Skeletal muscle tissue (tissue), 4 donors: ENCODE measurements around the gene RYR2. TPM values are rescaled to one million over a fixed set of nuclear protein-coding genes. Genes with fewer than 3 reads are reported as not detected.

ENCODE experiments used
- H3K27ac ChIP-seq: one replicate; pipeline ENCODE4 v1.7.0; 2013; ENCODE audit warnings: mild to moderate bottlenecking, low read depth, low read length, inconsistent platforms
- H3K27me3 ChIP-seq, 3 donors: one replicate each; pipeline ENCODE4 v1.7.0; 2013; ENCODE audit warnings: low read length in 3 of 3; ENCODE audit not compliant: control insufficient read depth in 3 of 3, insufficient read depth in 3 of 3
- H3K36me3 ChIP-seq, 3 donors: one replicate each; pipeline ENCODE4 v1.7.0; 2013; ENCODE audit warnings: low read length in 3 of 3; ENCODE audit not compliant: control insufficient read depth in 3 of 3, insufficient read depth in 3 of 3
- H3K4me1 ChIP-seq, 3 donors: one replicate each; pipeline ENCODE4 v1.7.0; 2013; ENCODE audit warnings: low read length in 3 of 3, mild to moderate bottlenecking in 3 of 3; ENCODE audit not compliant: control insufficient read depth in 3 of 3, insufficient read depth in 3 of 3
- H3K4me3 ChIP-seq, 3 donors: one replicate each; pipeline ENCODE4 v1.7.0; 2013; ENCODE audit warnings: low read length in 3 of 3
- H3K9ac ChIP-seq, 3 donors: one replicate each; pipeline ENCODE4 v1.7.0; 2013; ENCODE audit warnings: low read length in 3 of 3, mild to moderate bottlenecking in 3 of 3, moderate library complexity in 2 of 3, low read depth in 1 of 3
- H3K9me3 ChIP-seq, 3 donors: one replicate each; pipeline ENCODE4 v1.7.0; 2013; ENCODE audit warnings: low read length in 3 of 3; ENCODE audit not compliant: control insufficient read depth in 3 of 3
- total RNA-seq: library from RNA; depleted of rRNA; stranded (reverse); fragments of >200 nt; gene quantifications from one replicate; pipeline ENCODE4 v1.2.3, GENCODE V29; 2014
- donor health status: Osteomylitis.

Gene RYR2
- total RNA-seq, 1 donor from 2014 or later = 5.7 TPM

DNA sequence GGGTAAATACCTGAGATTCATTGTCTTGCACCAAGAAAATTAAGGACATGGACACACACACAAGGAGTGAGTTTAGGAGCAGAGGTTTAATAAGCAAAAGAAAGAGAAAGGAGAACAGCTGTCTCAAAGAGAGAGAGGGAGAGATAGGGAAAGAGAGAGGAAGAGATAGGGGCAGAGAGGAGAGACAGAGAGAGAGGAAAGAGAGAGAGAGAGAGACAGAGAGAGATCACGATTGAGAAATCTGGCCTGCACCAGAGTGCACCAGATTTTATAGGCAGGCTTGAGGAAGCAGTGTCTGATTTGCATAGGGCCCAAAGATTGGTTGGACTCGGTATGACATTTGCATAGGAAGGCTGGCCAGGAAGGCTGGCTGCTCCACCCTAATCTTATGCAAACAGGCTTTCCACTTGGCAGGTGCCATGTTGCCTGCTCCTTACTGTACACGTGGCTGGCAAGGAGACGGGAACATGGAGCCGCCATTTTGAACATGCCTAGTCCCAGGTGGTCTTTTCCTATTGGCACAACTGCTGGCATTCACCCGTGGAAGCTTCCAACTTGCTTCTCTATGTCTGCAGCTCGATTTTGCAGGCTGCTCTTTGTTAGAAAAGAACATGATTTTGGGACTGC lies 428.8 kb downstream of the RYR2 start:
- no peak overlapping the region for H3K4me3 ChIP-seq
- H3K9ac ChIP-seq = no peak overlapping the region
- H3K9me3 ChIP-seq = no peaks in the 10 kb centered on the region
- H3K27me3 ChIP-seq = no peaks in the 10 kb centered on the region
- no peaks in the 10 kb centered on the region for H3K36me3 ChIP-seq
- H3K27ac ChIP-seq = no peak overlapping the region
- H3K4me1 ChIP-seq = no peaks in the 10 kb centered on the region

DNA sequence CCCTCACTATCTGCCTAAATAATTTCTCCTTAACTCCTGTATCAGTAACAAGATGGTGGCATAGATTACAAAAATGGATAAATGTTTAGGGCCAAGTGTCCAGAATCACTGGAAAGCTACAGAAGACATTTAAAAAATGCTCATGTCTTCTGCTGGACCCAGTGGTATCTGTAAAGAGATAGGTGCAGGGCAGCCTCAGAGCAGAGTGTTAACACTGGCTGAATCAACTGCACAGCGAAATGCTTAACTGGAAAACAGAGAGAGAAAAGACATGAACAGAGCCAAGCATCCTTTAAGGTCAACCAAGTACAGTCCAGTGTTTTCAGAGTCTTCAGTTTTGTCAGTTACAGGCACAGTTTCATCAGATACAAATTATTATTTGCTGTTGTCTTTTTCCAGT lies 429.4 kb downstream of the RYR2 start:
- no peaks in the 10 kb centered on the region for H3K27me3 ChIP-seq
- H3K4me1 ChIP-seq = no peaks in the 10 kb centered on the region
- no peak overlapping the region for H3K27ac ChIP-seq
- no peaks in the 10 kb centered on the region for H3K36me3 ChIP-seq
- no peaks in the 10 kb centered on the region for H3K9me3 ChIP-seq
- no peak overlapping the region for H3K9ac ChIP-seq
- no peak overlapping the region for H3K4me3 ChIP-seq

DNA sequence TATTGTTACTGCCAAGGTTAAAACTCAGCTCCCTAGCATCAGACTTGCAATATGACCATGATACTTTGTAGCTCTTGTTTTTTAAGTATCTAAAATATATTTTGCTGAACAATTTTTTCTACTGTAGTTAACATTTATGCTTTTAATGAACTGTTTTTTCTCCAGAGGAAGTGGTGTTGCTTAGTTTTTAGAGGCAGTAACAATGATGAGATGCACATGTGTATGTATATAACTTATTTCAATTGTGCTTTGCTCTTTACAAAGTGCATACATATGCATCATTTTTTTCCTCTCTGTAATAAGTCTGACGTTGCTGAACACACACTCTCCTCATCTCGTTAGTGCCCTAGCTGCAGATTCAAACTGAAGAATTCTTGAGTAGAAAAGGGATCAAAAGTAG lies 430.0 kb downstream of the RYR2 start:
- no peak overlapping the region for H3K4me3 ChIP-seq
- no peaks in the 10 kb centered on the region for H3K36me3 ChIP-seq
- H3K4me1 ChIP-seq = no peaks in the 10 kb centered on the region
- no peaks in the 10 kb centered on the region for H3K27me3 ChIP-seq
- H3K9me3 ChIP-seq = no peaks in the 10 kb centered on the region
- H3K9ac ChIP-seq = no peak overlapping the region
- H3K27ac ChIP-seq = no peak overlapping the region

DNA sequence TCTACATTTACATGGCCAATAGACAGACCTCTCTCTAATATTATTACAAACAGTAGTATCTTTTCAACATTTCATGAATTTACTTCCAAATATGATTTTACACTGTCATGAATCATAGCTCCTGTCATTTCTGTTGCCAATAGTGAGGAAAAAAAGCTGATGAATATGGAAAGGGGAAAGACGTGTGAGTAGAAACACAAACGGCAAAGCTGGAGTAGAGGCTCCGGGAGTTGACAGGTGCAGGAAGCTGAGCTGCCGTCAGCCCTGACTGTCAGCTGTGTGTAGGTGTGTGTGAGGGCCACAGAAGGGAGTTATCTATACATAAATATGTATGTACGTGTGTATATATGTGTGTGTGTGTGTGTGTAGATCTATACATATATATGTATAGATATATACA lies 431.9 kb downstream of the RYR2 start:
- Histone ChIP-seq H3K4me3 (no peak overlapping the region), H3K27me3 (no peaks in the 10 kb centered on the region), H3K9ac (no peak overlapping the region), H3K36me3 (no peaks in the 10 kb centered on the region), H3K27ac (no peak overlapping the region), H3K9me3 (no peaks in the 10 kb centered on the region), H3K4me1 (no peaks in the 10 kb centered on the region)

DNA sequence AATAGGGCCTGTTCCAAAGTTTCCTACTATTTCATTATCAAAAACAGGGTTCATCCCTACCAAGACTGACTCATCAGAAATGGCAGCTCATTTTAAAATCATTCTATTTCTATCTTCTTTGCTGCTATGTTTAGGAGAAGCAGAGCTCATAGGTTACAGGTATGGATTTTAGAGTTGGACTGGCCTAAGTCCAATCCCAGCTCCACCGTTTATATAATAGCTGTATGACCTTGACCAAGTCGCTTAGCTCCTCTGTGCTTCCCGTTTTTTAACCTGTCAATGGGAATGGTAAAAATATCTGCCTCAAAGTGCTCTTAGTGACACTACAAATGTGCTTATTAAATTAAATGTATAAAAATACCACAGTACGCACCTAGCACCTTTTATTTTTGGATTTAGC lies 436.1 kb downstream of the RYR2 start:
- no peak overlapping the region for H3K9ac ChIP-seq
- H3K36me3 ChIP-seq = no peaks in the 10 kb centered on the region
- no peaks in the 10 kb centered on the region for H3K9me3 ChIP-seq
- H3K4me3 ChIP-seq = no peak overlapping the region
- H3K27ac ChIP-seq = no peak overlapping the region
- no peaks in the 10 kb centered on the region for H3K27me3 ChIP-seq
- no peaks in the 10 kb centered on the region for H3K4me1 ChIP-seq

DNA sequence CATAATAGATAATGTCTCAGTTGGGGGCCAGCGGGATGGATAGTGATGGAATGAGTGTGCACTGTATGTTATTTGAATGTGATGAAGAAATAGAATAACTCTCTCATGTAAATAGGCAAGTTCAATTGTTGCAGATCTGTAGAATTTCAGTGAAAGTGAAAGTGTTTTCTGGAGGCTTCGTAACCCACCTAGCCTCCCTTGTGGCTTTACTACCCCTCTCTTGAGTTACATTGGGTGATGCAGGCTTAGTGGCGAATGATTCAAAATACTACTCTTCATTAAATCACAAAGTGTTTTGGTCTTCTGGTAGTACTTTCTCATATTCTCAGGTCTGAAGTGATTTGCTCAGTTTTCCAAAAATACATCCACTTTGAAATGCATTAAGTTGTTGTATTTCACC lies 436.9 kb downstream of the RYR2 start:
- Histone ChIP-seq H3K4me1 (no peaks in the 10 kb centered on the region), H3K27ac (no peak overlapping the region), H3K9ac (no peak overlapping the region), H3K4me3 (no peak overlapping the region), H3K36me3 (no peaks in the 10 kb centered on the region), H3K9me3 (no peaks in the 10 kb centered on the region), H3K27me3 (no peaks in the 10 kb centered on the region)

DNA sequence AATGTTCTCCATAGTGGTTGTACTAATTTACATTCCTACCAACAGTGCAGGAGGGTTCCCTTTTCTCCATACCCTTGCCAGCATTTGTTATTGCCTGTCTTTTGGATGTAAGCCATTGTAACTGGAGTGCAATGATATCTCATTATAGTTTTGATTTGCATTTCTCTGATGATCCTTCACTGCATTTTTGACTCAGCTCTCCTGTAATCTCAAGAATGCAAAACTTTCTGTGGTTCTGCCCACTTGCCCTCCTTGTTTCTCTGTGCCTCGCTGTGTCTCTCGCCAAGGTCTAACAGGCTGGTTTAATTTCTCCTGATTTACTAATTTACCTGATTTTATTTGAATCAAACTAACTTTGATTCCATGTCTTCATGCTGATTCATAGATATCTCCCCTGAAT lies 440.8 kb downstream of the RYR2 start:
- Histone ChIP-seq H3K9me3 (no peaks in the 10 kb centered on the region), H3K36me3 (no peaks in the 10 kb centered on the region), H3K27ac (no peak overlapping the region), H3K4me3 (no peak overlapping the region), H3K9ac (no peak overlapping the region), H3K27me3 (no peaks in the 10 kb centered on the region), H3K4me1 (no peaks in the 10 kb centered on the region)

DNA sequence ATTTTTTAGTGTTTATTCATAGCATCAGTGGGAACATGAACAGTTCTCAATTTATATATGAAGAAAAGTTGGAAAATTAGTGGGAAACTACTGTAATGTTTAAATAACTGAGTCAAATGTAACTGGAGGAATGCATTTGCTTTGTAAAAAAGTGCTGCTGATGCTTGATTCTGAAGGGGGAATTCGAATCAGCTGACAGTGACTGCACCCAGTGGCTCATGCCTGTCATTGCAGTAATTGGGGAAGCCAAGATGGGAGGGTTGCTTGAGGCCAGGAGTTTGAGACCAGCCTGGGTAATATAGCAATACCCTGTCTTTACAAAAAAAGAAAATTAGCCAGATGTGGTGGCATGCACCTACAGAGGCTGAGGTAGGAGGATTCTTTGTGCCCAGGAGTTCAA lies 450.4 kb downstream of the RYR2 start:
- Histone ChIP-seq H3K4me3 (no peak overlapping the region), H3K27ac (no peak overlapping the region), H3K4me1 (no peaks in the 10 kb centered on the region), H3K27me3 (no peaks in the 10 kb centered on the region), H3K9ac (no peak overlapping the region), H3K36me3 (no peaks in the 10 kb centered on the region), H3K9me3 (no peaks in the 10 kb centered on the region)

DNA sequence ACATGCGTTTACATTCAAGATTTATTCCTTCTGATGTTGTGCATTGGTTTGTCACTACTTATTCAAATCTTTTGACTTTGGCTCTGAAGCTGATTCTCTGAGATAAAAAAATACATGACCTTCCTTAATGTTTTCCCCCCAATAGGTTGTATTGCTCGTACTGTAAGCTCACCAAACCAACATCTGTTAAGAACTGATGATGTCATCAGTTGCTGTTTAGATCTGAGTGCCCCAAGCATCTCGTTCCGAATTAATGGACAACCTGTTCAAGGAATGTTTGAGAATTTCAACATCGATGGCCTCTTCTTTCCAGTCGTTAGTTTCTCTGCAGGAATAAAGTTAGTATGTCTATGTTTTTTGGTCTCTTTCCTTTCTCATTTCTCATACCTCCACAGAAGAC lies 458.6 kb downstream of the RYR2 start:
- Histone ChIP-seq H3K4me1 (no peaks in the 10 kb centered on the region), H3K36me3 (no peaks in the 10 kb centered on the region), H3K4me3 (no peak overlapping the region)

DNA sequence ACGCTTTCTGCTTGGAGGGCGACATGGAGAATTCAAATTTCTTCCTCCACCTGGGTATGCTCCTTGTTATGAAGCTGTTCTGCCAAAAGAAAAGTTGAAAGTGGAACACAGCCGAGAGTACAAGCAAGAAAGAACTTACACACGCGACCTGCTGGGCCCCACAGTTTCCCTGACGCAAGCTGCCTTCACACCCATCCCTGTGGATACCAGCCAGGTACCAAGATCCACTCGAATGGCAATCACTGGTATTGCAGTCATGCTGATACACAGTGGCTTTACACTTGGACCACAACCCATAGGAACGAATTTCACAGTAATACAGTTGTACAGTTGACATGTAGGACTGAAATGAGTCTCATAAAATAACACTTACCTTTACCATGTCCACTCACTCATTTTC lies 461.3 kb downstream of the RYR2 start:
- H3K27ac ChIP-seq = no peak overlapping the region
- H3K4me3 ChIP-seq = no peak overlapping the region
- no peak overlapping the region for H3K9ac ChIP-seq
- H3K36me3 ChIP-seq = no peaks in the 10 kb centered on the region
- no peaks in the 10 kb centered on the region for H3K4me1 ChIP-seq
- H3K9me3 ChIP-seq = no peaks in the 10 kb centered on the region
- no peaks in the 10 kb centered on the region for H3K27me3 ChIP-seq

More for the DNA sequence above, 458.6 kb downstream of the RYR2 start:
- Histone ChIP-seq H3K27me3 (no peaks in the 10 kb centered on the region), H3K9ac (no peak overlapping the region), H3K9me3 (no peaks in the 10 kb centered on the region), H3K27ac (no peak overlapping the region)

DNA sequence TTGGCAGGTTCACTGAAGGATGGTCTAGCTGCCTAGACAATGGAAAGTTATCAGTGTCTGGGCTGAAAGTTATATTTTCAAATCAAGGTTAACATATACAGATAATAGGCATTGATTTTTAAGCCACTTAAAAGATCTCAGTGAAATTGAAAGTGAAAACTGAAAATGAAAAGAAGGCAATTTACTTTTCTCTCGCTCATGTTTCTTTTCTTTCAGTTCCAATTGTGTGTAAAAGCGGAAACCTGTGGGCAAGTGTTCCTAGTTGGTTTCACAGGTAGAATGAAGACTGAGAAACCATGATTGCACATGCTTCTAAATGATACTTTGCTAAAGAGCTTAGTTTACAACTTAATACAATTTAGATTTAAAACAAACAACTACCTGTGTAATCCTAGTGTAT lies 465.0 kb downstream of the RYR2 start:
- Histone ChIP-seq H3K27me3 (no peaks in the 10 kb centered on the region), H3K4me1 (no peaks in the 10 kb centered on the region), H3K9ac (no peak overlapping the region), H3K27ac (no peak overlapping the region), H3K4me3 (no peak overlapping the region), H3K9me3 (no peaks in the 10 kb centered on the region), H3K36me3 (no peaks in the 10 kb centered on the region)
